ENCODE measurements around the gene NUTF2. TPM values are rescaled to one million over a fixed set of nuclear protein-coding genes. Genes with fewer than 3 reads are reported as not detected.

NUTF2 gene
- total and polyA plus RNA-seq, 7 experiments from 2014 or later = 34.7 to 125 (median 41.3) TPM

- no peaks in the 10 kb centered on the region for H3K9me3 ChIP-seq (ENCODE audit: control insufficient read depth in 2 of 3, low read length in 3 of 3)
- H3K4me1 ChIP-seq (ENCODE audit: control insufficient read depth in 2 of 2, insufficient read depth in 2 of 2, low read length in 2 of 2) = no peaks in the 10 kb centered on the region
- intact Hi-C loops (cut with micrococcal nuclease) = no loop called here
- POLR2A ChIA-PET = interaction anchor here (0.7 kb wide), 1 partner anchor 180 kb away, joined by 3 read pairs; no protein-coding TSS in a partner anchor
- DNase-seq (no peak), ATAC-seq (no peak)
- H3K4me3 ChIP-seq (ENCODE audit: low read length) = no peak overlapping the region
- Mint-ChIP-seq H3K36me3 (peaks cover 0 to 22% (median 0%) of the 10 kb centered on the region in 5 donors), H3K4me1 (peaks cover 23 to 49% (median 39%) of the 10 kb centered on the region in 7 donors), H3K27me3 (no peaks in the 10 kb centered on the region), H3K27ac (peak overlapping the region in 6 of 9 donors; percentile 28 to 81 (median 70)), H3K4me3 (peak overlapping the region in 1 of 10 donors; percentile 27), H3K9me3 (no peaks in the 10 kb centered on the region)
- CTCF ChIA-PET = no interaction called here
- no peaks in the 10 kb centered on the region for H3K27me3 ChIP-seq (ENCODE audit: control insufficient read depth in 2 of 2, insufficient read depth in 2 of 2, low read length in 2 of 2)
- peaks cover 0 to 50% (median 0%) of the 10 kb centered on the region in 3 experiments for H3K36me3 ChIP-seq (ENCODE audit: control insufficient read depth in 2 of 3, insufficient read depth in 3 of 3, low read length in 3 of 3)
- H3K27ac ChIP-seq (ENCODE audit: low read depth, low read length) = no peak overlapping the region
Measured at GRCh38 chr16:67917140-67917851, 70.6 kb downstream of the NUTF2 start.

- POLR2A ChIA-PET = interaction anchor here (0.7 kb wide), 1 partner anchor 179 kb away, joined by 3 read pairs; no protein-coding TSS in a partner anchor
Measured at GRCh38 chr16:67917852-67918236, 71.1 kb downstream of the NUTF2 start.

GRCh38 chr16:67919622-67920221 is 73.0 kb downstream of the NUTF2 start:
- ATAC-seq (no peak), DNase-seq (no peak)
- peak overlapping the region in 1 of 9 donors; percentile 5 for H3K27ac Mint-ChIP-seq
- ChIA-PET POLR2A (interaction anchor here (0.6 to 0.9 kb wide), 3 partner anchors 103 to 399 kb away, joined by 3 to 5 read pairs (median 3); partner anchors contain the start of genes DDX28 and DUS2), CTCF (interaction anchor here (0.6 to 1.1 kb wide), 2 partner anchors 248 to 399 kb away, joined by 4 to 5 read pairs; no protein-coding TSS in a partner anchor)
- H3K4me3 Mint-ChIP-seq = no peak overlapping the region
- Histone ChIP-seq H3K9me3 (ENCODE audit: control insufficient read depth in 2 of 3, low read length in 3 of 3) (no peaks in the 10 kb centered on the region), H3K27me3 (ENCODE audit: control insufficient read depth in 2 of 2, insufficient read depth in 2 of 2, low read length in 2 of 2) (no peaks in the 10 kb centered on the region), H3K4me3 (ENCODE audit: low read length) (no peak overlapping the region), H3K4me1 (ENCODE audit: control insufficient read depth in 2 of 2, insufficient read depth in 2 of 2, low read length in 2 of 2) (no peaks in the 10 kb centered on the region), H3K36me3 (ENCODE audit: control insufficient read depth in 2 of 3, insufficient read depth in 3 of 3, low read length in 3 of 3) (peaks cover 0 to 57% (median 0%) of the 10 kb centered on the region in 3 experiments), H3K27ac (ENCODE audit: low read depth, low read length) (no peak overlapping the region)
- H3K27me3 Mint-ChIP-seq = no peaks in the 10 kb centered on the region
- peaks cover 21 to 45% (median 40%) of the 10 kb centered on the region in 7 donors for H3K4me1 Mint-ChIP-seq
- intact Hi-C loops (cut with micrococcal nuclease) = no loop called here
- H3K36me3 Mint-ChIP-seq = peaks cover 0 to 18% (median 0%) of the 10 kb centered on the region in 5 donors
- H3K9me3 Mint-ChIP-seq = no peaks in the 10 kb centered on the region

More at GRCh38 chr16:67917852-67918236, 71.1 kb downstream of the NUTF2 start:
- Mint-ChIP-seq H3K36me3 (peaks cover 0 to 22% (median 0%) of the 10 kb centered on the region in 5 donors), H3K27me3 (no peaks in the 10 kb centered on the region), H3K9me3 (no peaks in the 10 kb centered on the region), H3K4me3 (peak overlapping the region in 1 of 10 donors; percentile 27), H3K4me1 (peaks cover 23 to 50% (median 41%) of the 10 kb centered on the region in 7 donors), H3K27ac (peak overlapping the region in 6 of 9 donors; percentile 28 to 81 (median 70))
- ATAC-seq = no peak
- no peak overlapping the region for H3K27ac ChIP-seq (ENCODE audit: low read depth, low read length)
- H3K27me3 ChIP-seq (ENCODE audit: control insufficient read depth in 2 of 2, insufficient read depth in 2 of 2, low read length in 2 of 2) = no peaks in the 10 kb centered on the region
- H3K4me1 ChIP-seq (ENCODE audit: control insufficient read depth in 2 of 2, insufficient read depth in 2 of 2, low read length in 2 of 2) = no peaks in the 10 kb centered on the region
- no peak overlapping the region for H3K4me3 ChIP-seq (ENCODE audit: low read length)
- H3K36me3 ChIP-seq (ENCODE audit: control insufficient read depth in 2 of 3, insufficient read depth in 3 of 3, low read length in 3 of 3) = peaks cover 0 to 53% (median 0%) of the 10 kb centered on the region in 3 experiments
- H3K9me3 ChIP-seq (ENCODE audit: control insufficient read depth in 2 of 3, low read length in 3 of 3) = no peaks in the 10 kb centered on the region
- intact Hi-C loops (cut with micrococcal nuclease) = no loop called here
- DNase-seq = peak in 1 of 9 donors; percentile 44
- CTCF ChIA-PET = no interaction called here

Other genes with a start within 250 kb of the NUTF2 start
- 100 to 1,000 TPM; 140 to 245 (median 215) TPM for gene CARMIL2, start 201.8 kb upstream of the NUTF2 start, total RNA-seq
- 10 to 100 TPM; 12.7 to 28.7 TPM for gene CARMIL2, start 201.8 kb upstream of the NUTF2 start, polyA plus RNA-seq
- 10 to 100 TPM; 29.3 to 44.1 (median 34.4) TPM for gene ACD, start 186.7 kb upstream of the NUTF2 start, total RNA-seq
- 10 to 100 TPM; 25.4 to 33.2 TPM for gene ACD, start 186.7 kb upstream of the NUTF2 start, polyA plus RNA-seq
- 10 to 100 TPM in 1 of 5 experiments, 1 to 10 TPM in 4; 4.5 to 11.2 (median 4.7) TPM for gene PARD6A, start 186.0 kb upstream of the NUTF2 start, total RNA-seq
- gene PARD6A, start 186.0 kb upstream of the NUTF2 start, polyA plus RNA-seq = 10 to 100 TPM in 1 of 2 donors, 1 to 10 TPM in 1; 9.3 to 15.1 TPM
- 1 to 10 TPM; 4.9 to 8.3 (median 7.8) TPM for gene ENKD1, start 180.2 kb upstream of the NUTF2 start, total RNA-seq
- gene ENKD1, start 180.2 kb upstream of the NUTF2 start, polyA plus RNA-seq = 1 to 10 TPM; 1.1 to 2.5 TPM
- gene C16orf86, start 180.1 kb upstream of the NUTF2 start, total RNA-seq = 1 to 10 TPM; 4.3 to 6.4 (median 4.7) TPM
- 1 to 10 TPM; 3.5 to 5.7 TPM for gene C16orf86, start 180.1 kb upstream of the NUTF2 start, polyA plus RNA-seq
- gene GFOD2, start 127.6 kb upstream of the NUTF2 start, total RNA-seq = 10 to 100 TPM in 3 of 5 experiments, 1 to 10 TPM in 2; 6.3 to 13.4 (median 11.4) TPM
- gene GFOD2, start 127.6 kb upstream of the NUTF2 start, polyA plus RNA-seq = 10 to 100 TPM in 1 of 2 donors, 1 to 10 TPM in 1; 4.6 to 14.6 TPM
- 10 to 100 TPM; 22.3 to 26.6 (median 24.7) TPM for gene RANBP10, start 40.4 kb upstream of the NUTF2 start, total RNA-seq
- gene RANBP10, start 40.4 kb upstream of the NUTF2 start, polyA plus RNA-seq = 10 to 100 TPM in 1 of 2 donors, 1 to 10 TPM in 1; 9.3 to 13.5 TPM
- gene TSNAXIP1, start 40.0 kb upstream of the NUTF2 start, total RNA-seq = 1 to 10 TPM in 1 of 5 experiments, under 1 TPM in 4; 0.24 to 1.1 (median 0.54) TPM
- gene TSNAXIP1, start 40.0 kb upstream of the NUTF2 start, polyA plus RNA-seq = not detected
- gene THAP11, start 4.6 kb upstream of the NUTF2 start, total RNA-seq = 10 to 100 TPM; 29.0 to 62.7 (median 44.6) TPM
- gene THAP11, start 4.6 kb upstream of the NUTF2 start, polyA plus RNA-seq = 100 to 1,000 TPM; 134 to 204 TPM
- gene CENPT, start 760 bp downstream of the NUTF2 start, total RNA-seq = 100 to 1,000 TPM in 3 of 5 experiments, 10 to 100 TPM in 2; 56.7 to 128 (median 100) TPM
- 10 to 100 TPM; 11.8 to 22.7 TPM for gene CENPT, start 760 bp downstream of the NUTF2 start, polyA plus RNA-seq
- gene EDC4, start 26.1 kb downstream of the NUTF2 start, total RNA-seq = 100 to 1,000 TPM; 103 to 166 (median 122) TPM
- 10 to 100 TPM; 34.8 to 52.4 TPM for gene EDC4, start 26.1 kb downstream of the NUTF2 start, polyA plus RNA-seq
- 1 to 10 TPM; 1.1 to 6.4 (median 3.2) TPM for gene NRN1L, start 38.0 kb downstream of the NUTF2 start, total RNA-seq
- gene NRN1L, start 38.0 kb downstream of the NUTF2 start, polyA plus RNA-seq = not detected
- 10 to 100 TPM; 18.0 to 28.5 (median 23.3) TPM for gene PSKH1, start 46.3 kb downstream of the NUTF2 start, total RNA-seq
- gene PSKH1, start 46.3 kb downstream of the NUTF2 start, polyA plus RNA-seq = 10 to 100 TPM; 20.7 to 34.0 TPM
- 10 to 100 TPM in 2 of 5 experiments, 1 to 10 TPM in 3; 7.9 to 15.1 (median 9.3) TPM for gene CTRL, start 84.9 kb downstream of the NUTF2 start, total RNA-seq
- gene CTRL, start 84.9 kb downstream of the NUTF2 start, polyA plus RNA-seq = 1 to 10 TPM; 1.3 to 2.5 TPM
- gene PSMB10, start 89.9 kb downstream of the NUTF2 start, total RNA-seq = 100 to 1,000 TPM; 101 to 370 (median 142) TPM
- 100 to 1,000 TPM; 522 to 542 TPM for gene PSMB10, start 89.9 kb downstream of the NUTF2 start, polyA plus RNA-seq
- 10 to 100 TPM in 4 of 5 experiments, 1 to 10 TPM in 1; 9.4 to 23.6 (median 19.6) TPM for gene LCAT, start 97.2 kb downstream of the NUTF2 start, total RNA-seq
- gene LCAT, start 97.2 kb downstream of the NUTF2 start, polyA plus RNA-seq = 1 to 10 TPM in 1 of 2 donors, under 1 TPM in 1; 0.33 to 1.5 TPM
- 10 to 100 TPM; 22.8 to 44.4 (median 31.3) TPM for gene SLC12A4, start 121.7 kb downstream of the NUTF2 start, total RNA-seq
- gene SLC12A4, start 121.7 kb downstream of the NUTF2 start, polyA plus RNA-seq = 1 to 10 TPM; 3.8 to 8.0 TPM
- gene DPEP3, start 133.6 kb downstream of the NUTF2 start, total RNA-seq = 1 to 10 TPM in 4 of 5 experiments, under 1 TPM in 1; 0.10 to 2.3 (median 1.6) TPM
- under 1 TPM; 0.37 to 0.44 TPM for gene DPEP3, start 133.6 kb downstream of the NUTF2 start, polyA plus RNA-seq
- gene DPEP2, start 152.6 kb downstream of the NUTF2 start, total RNA-seq = 100 to 1,000 TPM in 2 of 5 experiments, 10 to 100 TPM in 3; 26.7 to 159 (median 85.1) TPM
- 10 to 100 TPM; 54.3 to 57.7 TPM for gene DPEP2, start 152.6 kb downstream of the NUTF2 start, polyA plus RNA-seq
- not detected for gene DPEP2NB, start 169.0 kb downstream of the NUTF2 start, total RNA-seq
- gene DPEP2NB, start 169.0 kb downstream of the NUTF2 start, polyA plus RNA-seq = not detected
- 10 to 100 TPM; 15.5 to 19.9 (median 19.1) TPM for gene DDX28, start 176.3 kb downstream of the NUTF2 start, total RNA-seq
- gene DDX28, start 176.3 kb downstream of the NUTF2 start, polyA plus RNA-seq = 10 to 100 TPM; 52.1 to 67.7 TPM
- 10 to 100 TPM; 13.6 to 25.9 (median 18.3) TPM for gene DUS2, start 176.4 kb downstream of the NUTF2 start, total RNA-seq
- gene DUS2, start 176.4 kb downstream of the NUTF2 start, polyA plus RNA-seq = 10 to 100 TPM in 1 of 2 donors, 1 to 10 TPM in 1; 8.7 to 13.7 TPM
- gene NFATC3, start 238.4 kb downstream of the NUTF2 start, total RNA-seq = 100 to 1,000 TPM; 120 to 151 (median 147) TPM
- 100 to 1,000 TPM in 1 of 2 donors, 10 to 100 TPM in 1; 75.8 to 109 TPM for gene NFATC3, start 238.4 kb downstream of the NUTF2 start, polyA plus RNA-seq

Data from naive thymus-derived CD4-positive, alpha-beta T cell (primary cell).